Mucosa of rectum (tissue), 2 donors: Measurements from ENCODE around the gene SPDYE3.
"Not testable (repeated sequence)": the region's sequence is repeated elsewhere in the genome, so short reads cannot be mapped to it uniquely, and the experiment has no call there.

Experiments used
- H3K27ac ChIP-seq, 2 donors: one replicate each; pipeline ENCODE4 v1.7.0; 2013; ENCODE audit warnings: inconsistent platforms in 2 of 2, low read depth in 2 of 2, low read length in 2 of 2
- H3K27me3 ChIP-seq, 2 donors: one replicate each; pipeline ENCODE4 v1.7.0; 2013; ENCODE audit warnings: low read length in 2 of 2; ENCODE audit not compliant: control insufficient read depth in 2 of 2, insufficient read depth in 2 of 2
- H3K36me3 ChIP-seq, 2 donors: one replicate each; pipeline ENCODE4 v1.7.0; 2013; ENCODE audit warnings: low read length in 2 of 2; ENCODE audit not compliant: control insufficient read depth in 2 of 2, insufficient read depth in 2 of 2
- H3K4me1 ChIP-seq, 2 donors: one replicate each; pipeline ENCODE4 v1.7.0; 2013; ENCODE audit warnings: low read length in 2 of 2, mild to moderate bottlenecking in 1 of 2; ENCODE audit not compliant: control insufficient read depth in 2 of 2, insufficient read depth in 2 of 2
- H3K4me3 ChIP-seq, 2 donors: one replicate each; pipeline ENCODE4 v1.7.0; 2013; ENCODE audit warnings: low read length in 2 of 2
- H3K9ac ChIP-seq, 2 donors: one replicate each; pipeline ENCODE4 v1.7.0; 2013; ENCODE audit warnings: low read length in 2 of 2, low read depth in 1 of 2, mild to moderate bottlenecking in 1 of 2
- H3K9me3 ChIP-seq, 2 donors: one replicate each; pipeline ENCODE4 v1.7.0; 2013; ENCODE audit warnings: low read length in 2 of 2; ENCODE audit not compliant: control insufficient read depth in 2 of 2
- donor health status: healthy.
- donor health status: Normal muscosa, but diverticular disease.

Gene SPDYE3

GRCh38 chr7:100335566-100336466, 28.3 kb downstream of the SPDYE3 start:
- H3K27me3 ChIP-seq, H3K4me1 ChIP-seq, H3K36me3 ChIP-seq, H3K9me3 ChIP-seq: not testable (repeated sequence)
- H3K9ac ChIP-seq: peak overlapping the region; percentile 72 to 85
- peak overlapping the region; percentile 94 to 98 for H3K27ac ChIP-seq
- peak overlapping the region; percentile 78 to 95 for H3K4me3 ChIP-seq

- H3K9ac ChIP-seq, H3K27ac ChIP-seq, H3K9me3 ChIP-seq, H3K4me3 ChIP-seq, H3K4me1 ChIP-seq, H3K27me3 ChIP-seq: not testable (repeated sequence)
- H3K36me3 ChIP-seq: peaks cover 9 to 12% of the 10 kb centered on the region in 2 donors
These were observed 30.7 kb downstream of the SPDYE3 start for GRCh38 chr7:100338083-100338696.

- H3K9ac ChIP-seq, H3K9me3 ChIP-seq, H3K4me3 ChIP-seq, H3K27me3 ChIP-seq, H3K4me1 ChIP-seq: not testable (repeated sequence)
- peak overlapping the region in 1 of 2 donors; percentile 65 for H3K27ac ChIP-seq
- H3K36me3 ChIP-seq: peaks cover 10 to 16% of the 10 kb centered on the region in 2 donors
These were observed 33.8 kb downstream of the SPDYE3 start for GRCh38 chr7:100341286-100341685.

- Histone ChIP-seq H3K4me1 (peaks cover 4% of the 10 kb centered on the region in 2 donors), H3K36me3 (peaks cover 24 to 31% of the 10 kb centered on the region in 2 donors), H3K27ac (no peak overlapping the region), H3K9ac (no peak overlapping the region), H3K4me3 (no peak overlapping the region), H3K9me3 (no peaks in the 10 kb centered on the region), H3K27me3 (no peaks in the 10 kb centered on the region)
These were observed 35.3 kb downstream of the SPDYE3 start for GRCh38 chr7:100342765-100343164.

DNA sequence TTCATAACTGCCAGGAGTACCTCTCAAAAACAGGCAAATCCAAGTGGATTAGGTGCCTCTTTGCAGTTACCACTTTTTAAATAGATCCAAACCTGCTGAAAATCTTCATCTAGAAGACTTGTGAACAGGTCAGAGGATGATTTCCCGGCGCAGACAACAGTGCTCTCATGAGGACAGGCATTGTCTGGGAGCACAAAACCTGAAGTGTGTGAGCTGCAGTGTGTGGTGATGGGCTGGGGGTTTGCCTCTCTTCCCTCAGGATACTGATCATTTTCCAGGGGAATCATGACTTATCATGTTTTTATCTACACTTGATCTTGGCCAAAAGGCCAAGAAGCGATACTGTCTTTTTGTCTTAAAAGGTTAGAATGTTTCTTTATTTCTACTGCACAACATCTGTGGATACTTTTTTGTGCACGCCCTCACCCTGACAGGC, 36.6 kb downstream of the SPDYE3 start:
- H3K27me3 ChIP-seq, H3K9me3 ChIP-seq, H3K9ac ChIP-seq, H3K4me1 ChIP-seq, H3K4me3 ChIP-seq: not testable (repeated sequence)
- Histone ChIP-seq H3K36me3 (peaks cover 32 to 34% of the 10 kb centered on the region in 2 donors), H3K27ac (peak overlapping the region in 1 of 2 donors; percentile 78)

GRCh38 chr7:100344560-100345287, 37.2 kb downstream of the SPDYE3 start:
- H3K4me3 ChIP-seq: peak overlapping the region in 1 of 2 donors; percentile 9
- peak overlapping the region; percentile 47 to 78 for H3K27ac ChIP-seq
- not testable (repeated sequence) for H3K27me3 ChIP-seq, H3K9me3 ChIP-seq, H3K4me1 ChIP-seq
- peaks cover 37 to 39% of the 10 kb centered on the region in 2 donors for H3K36me3 ChIP-seq
- peak overlapping the region; percentile 8 to 17 for H3K9ac ChIP-seq

DNA sequence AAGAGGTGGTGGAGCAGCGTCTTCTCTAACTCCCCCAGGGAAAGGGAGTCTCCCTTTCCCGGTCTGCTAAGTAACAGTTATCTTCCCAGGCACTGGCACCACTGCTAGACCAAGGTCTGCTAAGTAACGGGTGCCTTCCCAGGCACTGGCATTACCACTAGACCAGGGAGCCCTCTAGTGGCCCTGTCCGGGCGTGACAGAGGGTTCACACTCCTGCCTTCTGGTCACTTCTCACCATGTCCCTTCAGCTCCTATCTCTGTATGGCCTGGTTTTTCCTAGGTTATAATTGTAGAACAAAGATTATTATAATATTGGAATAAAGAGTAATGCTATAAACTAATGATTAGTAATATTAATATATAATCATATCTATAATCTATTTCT, 37.8 kb downstream of the SPDYE3 start:
- H3K27ac ChIP-seq, H3K4me1 ChIP-seq, H3K4me3 ChIP-seq, H3K9me3 ChIP-seq, H3K9ac ChIP-seq, H3K27me3 ChIP-seq: not testable (repeated sequence)
- peaks cover 41 to 43% of the 10 kb centered on the region in 2 donors for H3K36me3 ChIP-seq

- H3K27me3 ChIP-seq: no peaks in the 10 kb centered on the region
- H3K9ac ChIP-seq: no peak overlapping the region
- H3K4me3 ChIP-seq: no peak overlapping the region
- no peaks in the 10 kb centered on the region for H3K9me3 ChIP-seq
- peaks cover 2 to 4% of the 10 kb centered on the region in 2 donors for H3K4me1 ChIP-seq
- no peak overlapping the region for H3K27ac ChIP-seq
- peaks cover 48 to 53% of the 10 kb centered on the region in 2 donors for H3K36me3 ChIP-seq
These were observed 39.4 kb downstream of the SPDYE3 start for GRCh38 chr7:100346921-100347320.

DNA sequence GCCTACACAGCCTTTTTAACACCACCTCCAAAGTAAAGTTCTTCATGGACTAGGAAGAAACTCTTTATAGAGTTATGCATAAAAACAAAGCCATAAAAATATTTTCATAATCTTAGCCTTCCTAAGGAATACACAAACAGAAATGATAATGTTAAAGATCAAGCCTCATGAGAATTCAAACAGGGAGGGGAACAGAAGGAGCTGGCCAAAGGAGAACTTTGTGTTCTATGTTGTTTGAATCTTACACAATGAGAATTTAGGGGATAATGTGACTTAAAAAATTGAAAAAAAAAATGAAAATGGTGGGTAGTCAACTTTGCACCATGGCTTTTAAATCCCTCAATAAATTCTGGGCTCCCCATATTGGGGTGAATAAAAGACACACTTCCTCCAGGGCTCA, 41.3 kb downstream of the SPDYE3 start:
- H3K36me3 ChIP-seq: peaks cover 47 to 55% of the 10 kb centered on the region in 2 donors

DNA sequence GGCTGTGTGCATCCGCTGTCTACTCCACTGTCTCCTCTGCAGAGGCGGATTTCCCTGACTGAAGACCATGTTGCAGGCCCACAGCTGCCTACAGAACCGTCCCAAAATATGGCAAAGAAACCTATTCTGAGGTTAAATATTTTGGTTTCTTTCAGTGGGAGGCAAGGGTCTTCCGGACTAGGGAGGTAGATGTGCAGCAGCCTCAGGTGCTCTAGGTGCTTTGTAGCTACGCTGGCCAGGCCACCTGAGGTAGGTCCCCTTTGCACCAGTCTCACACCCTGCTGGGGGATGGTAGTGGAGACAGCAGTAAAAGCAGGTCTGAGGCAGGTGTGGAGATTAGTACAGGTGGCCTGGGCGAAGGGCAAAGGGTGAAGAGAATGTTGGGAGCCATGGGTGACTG, 42.3 kb downstream of the SPDYE3 start:
- Histone ChIP-seq H3K9me3 (no peaks in the 10 kb centered on the region), H3K4me3 (no peak overlapping the region), H3K27ac (no peak overlapping the region), H3K36me3 (peaks cover 49 to 60% of the 10 kb centered on the region in 2 donors), H3K9ac (no peak overlapping the region), H3K27me3 (no peaks in the 10 kb centered on the region), H3K4me1 (peaks cover 0 to 1% of the 10 kb centered on the region in 2 donors)

More for the DNA sequence above, 41.3 kb downstream of the SPDYE3 start:
- no peak overlapping the region for H3K9ac ChIP-seq
- no peak overlapping the region for H3K27ac ChIP-seq
- H3K9me3 ChIP-seq: no peaks in the 10 kb centered on the region
- H3K4me1 ChIP-seq: peaks cover 0 to 4% of the 10 kb centered on the region in 2 donors
- H3K27me3 ChIP-seq: no peaks in the 10 kb centered on the region
- no peak overlapping the region for H3K4me3 ChIP-seq
